RWPE2 (cell line): ENCODE data around the gene P2RX3.
"Not testable (repeated sequence)": the region's sequence is repeated elsewhere in the genome, so short reads cannot be mapped to it uniquely, and the experiment has no call there.

Experiments
- ATAC-seq: fragments of 200-7000 bp; cut with Tn5 transposase; 3 replicates; pipeline ENCODE4 v1.9.1; 2021; ENCODE audit warnings: low read depth
- DNase-seq: peaks from one replicate; pipeline ENCODE4 v3.0.0-alpha.2; 2020; ENCODE audit warnings: low spot score
- H3K27ac ChIP-seq: fragments of 450-650 bp; 2 replicates; pipeline ENCODE4 v1.5.1; 2017; ENCODE audit warnings: mild to moderate bottlenecking; ENCODE audit not compliant: poor library complexity, severe bottlenecking
- H3K27me3 ChIP-seq: fragments of 250-450 bp; sonication (Bioruptor Pico); 2 replicates; pipeline ENCODE4 v1.5.1; 2021; ENCODE audit warnings: mild to moderate bottlenecking, moderate library complexity; ENCODE audit not compliant: insufficient read depth, poor library complexity, severe bottlenecking
- H3K36me3 ChIP-seq: fragments of 250-450 bp; sonication (Bioruptor Pico); 2 replicates; pipeline ENCODE4 v1.5.1; 2020; ENCODE audit warnings: low read depth, mild to moderate bottlenecking, moderate library complexity
- H3K4me1 ChIP-seq: fragments of 250-450 bp; sonication (Bioruptor Pico); 2 replicates; pipeline ENCODE4 v1.5.1; 2021; ENCODE audit warnings: mild to moderate bottlenecking, moderate library complexity; ENCODE audit not compliant: insufficient read depth, poor library complexity, severe bottlenecking
- H3K4me3 ChIP-seq: fragments of 250-450 bp; sonication (Bioruptor Pico); 2 replicates; pipeline ENCODE4 v1.5.1; 2021; ENCODE audit warnings: mild to moderate bottlenecking, moderate library complexity; ENCODE audit not compliant: severe bottlenecking
- H3K9me3 ChIP-seq: fragments of 250-450 bp; sonication (Bioruptor Pico); 2 replicates; pipeline ENCODE4 v1.5.1; 2021; ENCODE audit warnings: mild to moderate bottlenecking, moderate library complexity; ENCODE audit not compliant: severe bottlenecking
- CTCF ChIP-seq: fragments of 450-650 bp; IDR thresholded peaks from one replicate; pipeline ENCODE4 v1.5.1; 2017; ENCODE audit warnings: mild to moderate bottlenecking, moderate library complexity; ENCODE audit not compliant: poor library complexity, severe bottlenecking

P2RX3 gene

GRCh38 chr11:57399972-57400578 lies 61.9 kb downstream of the P2RX3 start:
- no peak for TF ChIP-seq CTCF
- Histone ChIP-seq H3K27me3 (no peaks in the 10 kb centered on the region), H3K27ac (no peak overlapping the region), H3K9me3 (no peaks in the 10 kb centered on the region), H3K36me3 (no peaks in the 10 kb centered on the region), H3K4me1 (peaks cover 18% of the 10 kb centered on the region), H3K4me3 (no peak overlapping the region)
- ATAC-seq (no peak), DNase-seq (no peak)

- Histone ChIP-seq H3K9me3 (no peaks in the 10 kb centered on the region), H3K27ac (peak overlapping the region; percentile 2), H3K36me3 (peaks cover 7% of the 10 kb centered on the region), H3K4me1 (peaks cover 18% of the 10 kb centered on the region), H3K27me3 (no peaks in the 10 kb centered on the region), H3K4me3 (no peak overlapping the region)
- peak; percentile 57; the same call in 2 of the 3 replicates for ATAC-seq
- no peak for TF ChIP-seq CTCF
- no peak for DNase-seq
Measured at GRCh38 chr11:57402188-57403002, 64.2 kb downstream of the P2RX3 start.

- not testable (repeated sequence) for H3K27ac ChIP-seq, H3K9me3 ChIP-seq, DNase-seq, H3K4me3 ChIP-seq, ATAC-seq, H3K27me3 ChIP-seq
- peaks cover 15% of the 10 kb centered on the region for H3K36me3 ChIP-seq
- H3K4me1 ChIP-seq = peaks cover 18% of the 10 kb centered on the region
Measured at GRCh38 chr11:57403003-57403801, 65.0 kb downstream of the P2RX3 start.

- DNase-seq (no peak), ATAC-seq (no peak)
- no peak overlapping the region for H3K4me3 ChIP-seq
- peaks cover 18% of the 10 kb centered on the region for H3K4me1 ChIP-seq
- no peak for TF ChIP-seq CTCF
- no peak overlapping the region for H3K27ac ChIP-seq
- peaks cover 21% of the 10 kb centered on the region for H3K36me3 ChIP-seq
- no peaks in the 10 kb centered on the region for H3K27me3 ChIP-seq
- H3K9me3 ChIP-seq = no peaks in the 10 kb centered on the region
Measured at GRCh38 chr11:57403802-57404147, 65.6 kb downstream of the P2RX3 start.

- no peaks in the 10 kb centered on the region for H3K9me3 ChIP-seq
- H3K27me3 ChIP-seq = no peaks in the 10 kb centered on the region
- H3K4me3 ChIP-seq = no peak overlapping the region
- TF ChIP-seq CTCF = no peak
- peaks cover 7% of the 10 kb centered on the region for H3K4me1 ChIP-seq
- no peak for ATAC-seq
- no peak overlapping the region for H3K27ac ChIP-seq
- H3K36me3 ChIP-seq = peaks cover 27% of the 10 kb centered on the region
- DNase-seq = no peak
Measured at GRCh38 chr11:57405271-57405860, 67.2 kb downstream of the P2RX3 start.
